GM21737 (cell line): ENCODE results near the gene FBXO8.
"Not testable (repeated sequence)": the region's sequence is repeated elsewhere in the genome, so short reads cannot be mapped to it uniquely, and the experiment has no call there.

Experiments used
- ATAC-seq: cut with Tn5 transposase; IDR thresholded peaks from one replicate; pipeline ENCODE4 v1.9.1; 2021; ENCODE audit warnings: mild to moderate bottlenecking, moderate library complexity; ENCODE audit not compliant: unreplicated experiment

Gene FBXO8, protein sequence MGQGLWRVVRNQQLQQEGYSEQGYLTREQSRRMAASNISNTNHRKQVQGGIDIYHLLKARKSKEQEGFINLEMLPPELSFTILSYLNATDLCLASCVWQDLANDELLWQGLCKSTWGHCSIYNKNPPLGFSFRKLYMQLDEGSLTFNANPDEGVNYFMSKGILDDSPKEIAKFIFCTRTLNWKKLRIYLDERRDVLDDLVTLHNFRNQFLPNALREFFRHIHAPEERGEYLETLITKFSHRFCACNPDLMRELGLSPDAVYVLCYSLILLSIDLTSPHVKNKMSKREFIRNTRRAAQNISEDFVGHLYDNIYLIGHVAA

DNA sequence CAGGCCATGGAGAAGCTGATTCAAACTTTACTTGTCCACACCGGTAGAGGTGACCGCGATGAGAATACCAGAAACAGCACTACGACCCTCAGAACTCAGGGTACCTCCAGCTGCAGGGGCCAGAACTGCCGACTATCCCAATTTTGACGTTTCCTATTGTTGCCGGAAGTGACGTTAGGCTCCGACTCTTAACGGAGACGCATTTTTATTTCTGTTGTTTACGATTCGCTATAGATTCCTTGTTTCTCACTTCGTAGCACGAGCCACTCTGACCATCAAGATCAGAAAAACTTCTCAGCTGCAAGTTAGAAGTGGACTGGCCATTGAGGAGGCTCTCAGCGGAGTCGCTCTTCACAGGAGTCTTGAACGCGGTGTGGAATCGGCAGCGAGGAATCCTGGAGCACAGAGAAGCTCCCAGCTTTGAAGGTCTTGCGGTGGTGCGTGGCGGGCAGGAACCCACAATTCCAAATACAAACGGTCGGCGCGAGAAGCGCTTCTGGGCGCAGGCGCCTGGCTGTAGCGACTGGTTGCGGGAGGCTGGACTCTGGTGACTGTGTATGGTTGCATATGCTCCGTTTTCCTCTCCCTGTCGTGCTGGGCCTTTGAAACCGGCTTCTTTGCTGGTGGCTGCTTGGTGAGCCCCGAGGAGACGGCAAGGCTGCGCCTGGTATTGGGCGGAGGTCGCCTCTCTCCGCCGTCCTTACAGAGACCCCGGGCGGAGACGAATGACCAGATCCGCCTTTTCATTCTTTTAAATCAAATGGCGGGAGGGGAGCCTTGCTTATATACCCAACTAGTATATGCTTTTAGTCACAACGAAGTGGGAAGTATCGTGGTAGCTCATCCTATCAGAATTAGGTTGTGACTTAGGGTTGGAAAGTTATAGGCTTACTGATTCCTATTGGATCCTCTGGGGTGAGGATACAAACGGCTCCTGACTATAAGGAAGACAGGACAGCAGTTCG lies at the start of gene FBXO8, which contains the start of gene CEP44:
TSS of gene FBXO8 (minus strand) at position 161 of the 965 bp plus-strand sequence. CDS start 20,575 bp downstream, outside the sequence.
TSS of gene CEP44 (plus strand) at position 405 of the 965 bp plus-strand sequence. CDS start 15,211 bp downstream, outside the sequence.
- ATAC-seq: peak; percentile 54

DNA sequence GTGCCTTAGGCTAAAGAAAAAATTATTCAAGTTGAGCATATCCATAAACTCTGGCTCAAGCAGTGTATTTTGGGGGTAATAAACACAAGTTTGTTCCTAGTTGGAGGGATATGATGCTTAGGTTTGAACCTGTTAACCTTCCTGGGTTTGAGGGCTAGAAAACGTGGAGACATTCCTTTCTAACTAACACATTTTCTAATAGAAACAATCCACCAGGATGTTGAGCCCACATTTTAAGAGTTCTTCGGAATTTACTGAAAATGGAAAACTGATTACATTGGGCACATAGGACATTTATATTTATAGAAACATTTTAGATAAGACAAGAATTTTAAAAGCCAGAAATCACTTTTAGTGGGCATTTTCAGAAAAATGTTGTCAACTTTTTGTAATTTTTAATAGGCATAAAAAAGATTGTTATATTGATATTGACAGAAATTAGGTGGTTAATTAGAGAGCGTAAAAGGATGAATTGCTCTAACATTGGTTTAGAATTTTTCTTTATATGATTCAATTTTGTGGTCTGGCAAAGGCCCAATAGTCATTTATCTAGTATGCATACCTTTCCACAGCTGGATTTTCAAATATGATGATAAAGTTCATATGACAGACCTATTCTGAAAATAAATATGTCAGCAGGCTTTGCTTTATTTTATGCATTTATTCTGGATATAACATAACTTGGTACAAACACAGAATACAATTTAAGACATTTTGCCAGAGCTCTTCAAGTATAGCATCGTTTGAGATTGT lies 49.5 kb upstream of the FBXO8 start:
- ATAC-seq: no peak

DNA sequence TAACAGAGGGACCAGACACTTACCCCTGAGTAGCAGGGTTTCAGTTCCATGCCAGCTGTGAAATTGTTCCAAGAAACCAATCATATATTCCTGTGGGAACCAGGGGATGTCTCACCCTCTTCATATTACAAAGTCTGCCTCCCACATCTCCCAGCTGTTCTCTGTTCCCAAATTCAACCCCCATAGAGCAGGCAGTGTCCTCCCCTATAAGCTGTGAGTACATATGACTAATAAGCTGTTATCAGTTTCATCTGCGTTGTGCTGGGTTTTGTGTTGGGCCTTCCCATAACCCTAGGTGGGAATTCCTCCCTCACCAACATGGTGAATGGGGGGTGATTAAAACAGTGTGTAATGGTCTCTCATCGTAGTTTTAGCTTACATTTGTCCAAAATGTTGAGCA lies 41.3 kb upstream of the FBXO8 start:
- no peak for ATAC-seq

DNA sequence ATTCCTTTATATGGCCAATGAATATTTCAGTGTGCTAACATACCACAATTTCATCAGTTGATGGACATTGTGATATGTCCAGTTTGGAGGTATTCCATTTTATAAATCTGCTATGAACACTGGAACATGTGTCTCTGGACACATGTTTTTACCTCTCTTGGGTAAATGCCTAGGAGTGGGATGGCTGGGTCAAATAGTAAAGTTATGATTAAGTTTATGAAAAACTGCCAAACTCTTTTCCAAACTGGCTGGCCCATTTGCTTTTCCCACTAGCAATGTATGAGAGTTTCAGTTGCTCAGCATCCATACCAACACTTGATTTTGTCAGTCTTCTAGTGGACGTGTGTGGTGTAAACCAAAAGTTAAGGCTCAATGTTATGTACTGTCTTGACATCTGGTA lies 40.8 kb upstream of the FBXO8 start:
- ATAC-seq: no peak

DNA sequence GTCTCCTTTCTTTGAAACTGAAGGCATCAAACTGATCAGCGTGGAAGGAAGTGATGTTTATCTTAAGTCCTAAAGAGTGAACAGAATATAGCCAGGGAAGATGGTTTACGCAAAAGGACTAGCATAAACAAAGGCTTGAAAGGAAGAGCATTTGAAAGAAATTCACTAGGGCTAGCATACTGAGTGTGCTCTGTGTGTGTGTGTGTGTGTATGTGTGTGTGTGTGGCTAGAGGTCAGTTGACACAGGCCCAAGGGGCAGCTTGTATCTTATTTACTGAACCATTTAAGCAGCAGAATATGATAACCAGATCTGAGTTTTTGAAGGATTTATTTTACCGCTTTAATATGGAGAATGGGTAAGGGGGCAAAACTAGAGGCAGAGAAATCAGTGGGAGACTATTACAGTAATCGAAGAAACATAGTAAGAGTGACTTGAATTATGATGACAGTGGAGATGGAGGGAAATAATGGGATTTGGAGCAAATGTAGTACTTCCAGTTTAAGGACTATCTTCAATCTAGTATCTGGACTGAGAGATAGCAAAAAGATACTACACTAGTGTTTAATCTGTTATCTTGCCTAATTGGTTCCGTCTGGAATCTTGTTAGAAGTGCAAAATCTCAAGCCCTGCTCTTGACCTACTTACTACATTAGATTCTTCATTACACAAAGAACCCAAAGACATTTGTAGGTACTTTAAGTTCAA lies 37.2 kb upstream of the FBXO8 start:
- no peak for ATAC-seq

DNA sequence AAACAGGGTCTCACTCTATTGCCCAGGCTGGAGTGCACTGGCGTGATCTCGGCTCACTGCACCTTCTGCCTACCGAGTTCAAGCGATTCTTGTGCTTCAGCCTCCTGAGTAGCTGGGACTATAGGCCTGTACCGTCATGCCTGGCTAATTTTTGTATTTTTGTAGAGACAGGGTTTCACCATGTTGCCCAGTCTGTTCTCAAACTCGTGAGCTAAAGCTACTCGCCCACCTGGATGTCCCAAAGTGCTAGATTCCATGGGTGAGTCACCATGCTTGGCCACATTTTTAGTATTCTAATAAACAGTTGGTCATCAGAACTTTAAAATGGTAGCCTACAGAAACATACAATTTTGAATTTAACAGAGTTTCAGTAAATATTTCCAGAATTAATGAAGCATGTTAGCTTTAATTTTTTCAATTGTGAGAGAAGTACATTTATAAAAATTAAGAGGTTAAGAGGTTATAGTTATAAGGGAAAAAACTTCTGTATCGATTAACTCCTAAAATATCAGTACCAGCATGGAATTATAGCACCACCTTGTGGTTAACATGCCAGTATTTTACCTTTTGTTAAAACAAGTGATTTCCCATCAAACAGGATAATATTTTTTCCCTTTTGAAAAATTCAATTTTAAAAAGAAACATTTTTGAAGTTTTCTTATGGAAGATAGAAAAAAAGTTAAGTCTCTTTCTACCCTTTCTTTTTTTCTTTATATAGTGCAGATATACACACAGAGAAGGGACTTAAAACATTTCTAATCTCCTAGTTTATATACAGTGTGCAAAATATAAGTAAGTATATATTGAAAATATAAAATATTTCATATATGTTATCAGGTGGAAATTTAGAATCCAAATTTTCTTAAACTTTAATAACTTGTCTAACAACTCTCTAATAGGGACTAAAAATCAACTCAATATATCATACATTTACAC lies 35.6 kb upstream of the FBXO8 start:
- ATAC-seq: peak; percentile 53

DNA sequence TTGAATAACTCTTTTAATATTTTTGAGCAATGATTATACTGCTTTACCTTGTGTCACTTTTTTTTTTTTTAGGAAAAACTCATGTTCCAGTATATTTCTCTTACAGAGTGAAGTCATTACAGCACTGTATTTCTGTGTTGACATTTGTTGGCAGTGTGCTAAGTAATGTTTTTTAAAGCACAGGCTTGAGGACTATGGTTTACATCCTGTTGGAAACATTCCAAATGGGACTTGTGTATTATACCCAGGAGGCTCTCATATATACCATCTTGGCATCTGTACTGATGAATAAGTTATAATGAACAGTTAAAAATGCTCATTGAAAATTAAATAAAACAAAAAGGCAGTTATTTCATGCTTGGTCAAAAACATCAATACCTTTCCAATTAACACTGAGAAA lies 34.1 kb upstream of the FBXO8 start:
- no peak for ATAC-seq

DNA sequence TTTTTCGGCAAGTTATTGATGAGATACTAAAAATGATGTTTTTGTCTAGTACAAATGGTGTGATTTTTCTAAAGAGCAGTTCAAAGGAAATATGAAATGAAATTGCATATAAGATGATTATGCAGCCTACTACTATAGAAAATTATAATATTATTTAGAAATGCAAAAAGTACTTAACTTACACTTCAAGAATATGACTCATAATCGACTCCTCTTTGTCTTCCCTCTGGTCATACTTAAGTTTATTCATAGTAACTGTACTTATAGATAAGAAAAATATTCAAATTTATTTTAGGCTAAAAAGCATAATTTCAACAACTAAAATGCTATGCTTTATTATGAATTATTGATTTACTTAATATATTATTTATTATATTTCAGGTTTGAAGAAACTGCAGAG lies 33.5 kb upstream of the FBXO8 start:
- no peak for ATAC-seq

DNA sequence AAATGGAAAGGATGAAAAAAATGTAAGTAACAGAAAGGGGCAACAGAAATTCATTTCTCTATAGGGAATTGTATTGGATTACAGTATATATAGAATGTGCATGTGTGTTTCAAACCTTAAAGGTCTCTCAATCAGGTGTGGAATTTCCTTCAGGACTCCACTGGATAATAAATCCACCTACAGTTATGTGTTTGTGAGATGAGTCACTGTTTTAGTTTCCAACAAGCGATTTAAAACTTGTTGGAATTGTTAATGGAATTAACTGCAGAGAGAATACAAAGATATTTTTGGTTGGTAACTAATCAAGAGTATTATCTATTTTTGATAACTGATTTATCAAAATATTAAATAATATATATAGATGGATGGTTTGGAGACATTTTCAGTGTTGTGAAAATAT lies 33.1 kb upstream of the FBXO8 start:
- no peak for ATAC-seq

DNA sequence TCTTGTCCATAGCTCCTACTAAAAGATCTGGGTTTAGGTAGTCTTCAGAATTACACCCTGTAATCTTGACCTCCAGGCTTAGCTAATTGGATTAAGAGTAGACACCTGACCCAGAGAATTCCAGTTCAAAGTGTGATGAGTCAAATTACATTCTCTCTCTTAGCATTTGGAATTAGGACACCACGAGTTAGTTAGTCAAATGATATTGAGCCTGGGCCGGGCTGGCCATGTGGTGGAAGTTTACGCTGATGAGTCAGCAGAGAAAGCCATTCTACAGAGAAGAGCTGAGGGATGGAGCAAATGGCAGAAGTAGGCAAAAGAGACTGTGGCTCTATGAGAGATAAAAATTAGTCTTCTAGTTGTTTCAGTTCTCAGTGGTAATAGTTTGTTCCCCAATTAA lies 31.3 kb upstream of the FBXO8 start:
- no peak for ATAC-seq

DNA sequence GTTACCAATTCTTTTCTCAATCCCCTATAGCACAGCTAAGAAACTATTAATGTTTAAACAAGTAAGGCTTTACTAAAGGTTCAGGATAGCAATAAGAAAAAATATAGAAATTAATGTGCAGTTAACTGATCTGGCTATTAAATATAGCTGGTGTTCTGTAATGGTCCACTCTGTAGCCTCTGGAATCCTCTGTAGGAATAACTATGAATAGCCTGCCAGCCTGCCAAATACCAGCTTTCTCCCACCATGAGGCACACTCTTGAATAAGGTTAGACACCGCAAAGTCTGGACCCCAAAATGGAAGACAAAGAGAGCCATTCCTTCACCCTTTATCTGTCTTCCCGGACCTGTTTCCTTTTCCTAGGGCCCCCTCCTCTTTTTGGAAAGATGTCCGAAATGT lies 30.8 kb upstream of the FBXO8 start:
- no peak for ATAC-seq

DNA sequence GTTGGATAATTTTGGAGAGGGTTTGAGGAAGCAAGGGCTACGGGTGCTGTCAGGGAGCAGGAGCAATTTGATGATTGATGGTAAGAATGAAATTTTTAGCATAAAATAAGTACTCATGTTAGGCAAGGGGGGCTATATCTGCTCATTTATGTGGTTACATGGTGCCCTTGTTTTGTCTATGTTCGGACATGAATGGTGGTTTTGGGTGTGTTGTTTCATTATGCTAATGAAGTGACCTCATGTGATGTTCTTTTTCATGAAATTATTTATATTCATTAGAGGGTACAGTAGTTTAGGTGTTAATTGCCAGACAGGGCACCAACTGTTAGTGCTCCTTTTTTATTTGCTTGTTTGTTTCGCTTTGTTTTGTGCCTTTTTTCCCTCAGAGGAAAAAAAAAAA lies 29.5 kb upstream of the FBXO8 start:
- ATAC-seq: no peak

DNA sequence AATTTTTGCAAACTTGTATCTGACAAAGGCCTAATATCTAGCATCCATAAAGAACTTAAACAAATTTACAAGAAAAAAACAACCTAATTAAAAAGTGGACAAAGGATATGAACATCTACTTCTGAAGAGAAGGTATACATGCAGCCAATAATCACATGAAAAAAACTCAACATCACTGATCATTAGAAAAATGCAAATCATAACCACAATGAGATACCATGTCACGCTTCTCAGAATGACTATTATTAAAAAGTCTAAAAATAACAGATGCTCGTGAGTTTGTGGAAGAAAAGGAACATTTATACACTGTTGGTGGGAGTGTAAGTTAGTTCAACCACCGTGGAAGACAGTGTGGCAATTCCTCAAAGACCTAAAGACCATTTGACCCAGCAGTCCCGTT lies 24.2 kb upstream of the FBXO8 start:
- ATAC-seq: no peak

DNA sequence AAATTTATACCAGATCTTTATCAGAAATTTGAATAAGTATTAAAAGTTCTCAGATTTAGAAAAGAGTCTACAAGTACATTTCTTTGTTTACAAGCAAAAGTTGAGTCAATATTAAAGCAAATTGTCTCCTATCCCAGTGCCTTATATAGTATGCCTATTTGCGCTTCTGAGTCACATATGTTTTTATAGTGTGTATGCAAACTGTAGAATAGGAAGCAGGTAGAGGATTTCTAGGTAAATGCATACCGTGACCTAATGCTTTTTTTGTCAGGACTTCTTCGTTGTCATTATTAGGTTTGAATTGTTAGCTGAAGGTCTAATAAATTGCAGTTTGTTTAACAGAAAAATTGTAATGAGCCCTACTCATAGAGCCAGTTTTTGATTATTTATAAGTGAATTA lies 22.5 kb upstream of the FBXO8 start:
- ATAC-seq: no peak

DNA sequence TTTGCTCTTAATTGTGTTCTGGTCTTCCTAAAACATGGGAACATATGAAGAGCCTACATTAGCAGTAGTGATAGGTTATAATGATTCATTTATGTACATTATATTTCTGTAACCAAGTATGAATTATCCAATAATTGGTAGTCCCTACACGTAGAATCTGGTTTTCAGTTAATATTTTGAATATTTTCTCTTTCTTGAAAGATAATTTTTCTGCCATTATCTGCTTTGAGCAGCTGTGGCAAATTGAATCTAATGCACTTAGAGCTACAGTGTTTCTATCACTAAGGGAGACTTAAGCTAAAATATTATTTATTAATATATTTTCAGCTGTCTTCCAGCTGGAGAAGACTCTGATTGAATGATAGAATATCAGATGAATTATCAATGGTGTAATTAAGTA lies 21.2 kb upstream of the FBXO8 start:
- no peak for ATAC-seq

DNA sequence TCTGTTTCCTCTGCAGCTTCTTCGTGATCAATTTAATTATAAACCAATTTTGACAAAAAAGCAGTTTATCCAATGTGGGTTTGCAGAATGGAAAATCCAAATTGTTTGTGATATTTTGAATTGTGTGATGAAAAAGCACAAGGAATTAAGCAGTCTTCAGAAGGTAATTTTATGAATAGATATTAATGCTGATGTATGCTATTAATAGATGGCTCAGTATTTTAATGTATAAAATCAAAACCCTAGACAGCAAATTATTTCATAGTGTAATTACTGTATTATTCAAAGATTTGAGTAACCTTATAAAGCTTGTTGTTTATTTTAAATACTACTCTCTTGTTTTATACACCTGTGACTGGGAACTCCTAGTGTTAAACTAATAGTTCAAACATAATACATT lies 20.2 kb upstream of the FBXO8 start:
- no peak for ATAC-seq

DNA sequence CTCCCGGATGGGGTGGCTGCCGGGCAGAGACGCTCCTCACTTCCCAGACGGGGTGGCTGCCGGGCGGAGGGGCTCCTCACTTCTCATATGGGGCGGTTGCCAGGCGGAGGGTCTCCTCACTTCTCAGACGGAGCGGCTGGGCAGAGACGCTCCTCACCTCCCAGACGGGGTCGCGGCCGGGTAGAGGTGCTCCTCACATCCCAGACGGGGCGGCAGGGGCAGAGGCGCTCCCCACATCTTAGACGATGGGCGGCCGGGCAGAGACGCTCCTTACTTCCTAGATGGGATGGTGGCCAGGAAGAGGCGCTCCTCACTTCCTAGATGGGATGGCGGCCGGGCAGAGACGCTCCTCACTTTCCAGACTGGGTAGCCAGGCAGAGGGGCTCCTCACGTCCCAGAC lies 11.7 kb upstream of the FBXO8 start:
- ATAC-seq: not testable (repeated sequence)

DNA sequence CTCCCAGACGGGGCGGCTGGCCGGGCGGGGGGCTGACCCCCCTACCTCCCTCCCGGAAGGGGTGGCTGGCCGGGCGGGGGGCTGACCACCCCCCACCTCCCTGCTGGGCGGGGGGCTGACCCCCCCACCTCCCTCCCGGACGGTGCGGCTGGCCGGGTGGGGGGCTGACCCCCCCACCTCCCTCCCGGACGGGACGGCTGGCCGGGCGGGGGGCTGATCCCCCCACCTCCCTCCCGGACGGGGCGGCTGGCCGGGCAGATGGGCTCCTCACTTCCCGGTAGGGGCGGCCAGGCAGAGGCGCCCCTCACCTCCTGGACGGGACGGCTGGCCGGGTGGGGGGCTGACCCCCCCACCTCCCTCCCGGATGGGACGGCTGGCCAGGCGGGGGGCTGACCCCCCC lies 11.2 kb upstream of the FBXO8 start:
- ATAC-seq: not testable (repeated sequence)

DNA sequence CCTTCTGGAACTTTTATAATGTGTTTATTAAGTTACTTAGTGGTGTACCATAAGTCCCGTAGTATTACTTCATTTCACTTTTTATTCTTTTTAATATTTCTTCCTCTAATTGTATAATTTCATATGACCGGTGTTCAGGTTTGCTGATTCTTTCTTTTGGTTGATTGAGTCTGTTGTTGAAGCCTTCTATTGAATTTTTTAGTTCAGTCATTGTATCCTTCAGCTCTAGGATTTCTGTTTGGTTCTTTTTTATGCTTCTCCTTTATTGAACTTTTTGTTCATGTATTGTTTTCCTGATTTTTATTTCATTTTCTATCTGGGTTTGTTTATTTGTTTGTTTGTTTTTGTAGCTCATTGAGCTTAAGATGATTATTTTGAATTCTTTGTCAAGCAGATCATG lies 9.0 kb upstream of the FBXO8 start:
- ATAC-seq: no peak

DNA sequence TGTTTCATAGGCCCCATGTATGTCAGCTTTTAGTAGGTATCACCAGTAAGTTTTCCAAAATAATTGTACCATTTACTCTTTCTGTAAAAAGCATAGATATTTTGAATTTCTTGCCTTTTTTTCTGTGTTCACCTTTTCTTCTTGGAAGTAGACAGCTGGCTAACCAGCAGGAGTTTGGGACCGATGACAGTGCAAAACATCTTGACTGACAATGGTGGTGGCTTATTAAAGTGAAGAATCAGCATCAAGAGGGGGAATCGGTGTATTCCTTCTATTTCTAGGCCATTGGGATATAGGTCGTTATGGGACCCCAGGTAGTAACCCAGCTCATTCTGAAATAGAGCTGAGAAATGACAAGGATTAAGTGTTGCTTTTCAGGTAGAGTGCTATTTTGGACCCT lies 3.4 kb upstream of the FBXO8 start:
- no peak for ATAC-seq
